Loucy (cell line): ENCODE data around the gene STX8.

Experiments used
- H2AFZ ChIP-seq: fragments of 200-600 bp; sonication (generic); 2 replicates; pipeline ENCODE4 v1.6.0; 2016; ENCODE audit warnings: antibody characterized with exemption, mild to moderate bottlenecking, low read length, moderate library complexity
- H3F3A ChIP-seq: fragments of 200-600 bp; 2 replicates; pipeline ENCODE4 v1.6.0; 2016; ENCODE audit warnings: antibody characterized with exemption, low read depth, mild to moderate bottlenecking
- H3K27me3 ChIP-seq: fragments of 200-600 bp; sonication (generic); 2 replicates; pipeline ENCODE4 v1.6.1; 2014; ENCODE audit warnings: low read length, mild to moderate bottlenecking; ENCODE audit not compliant: insufficient read depth, poor library complexity, severe bottlenecking
- H3K36me3 ChIP-seq: fragments of 200-600 bp; sonication (generic); 2 replicates; pipeline ENCODE4 v1.6.1; 2016; ENCODE audit warnings: low read length; ENCODE audit not compliant: insufficient read depth
- H3K4me1 ChIP-seq: fragments of 200-600 bp; sonication (generic); 2 replicates; pipeline ENCODE4 v1.5.1; 2014; ENCODE audit warnings: low read length, mild to moderate bottlenecking; ENCODE audit not compliant: insufficient read depth, poor library complexity, severe bottlenecking
- H3K4me2 ChIP-seq: fragments of 200-600 bp; sonication (generic); 2 replicates; pipeline ENCODE4 v1.6.0; 2014; ENCODE audit warnings: antibody characterized with exemption, low read length, low read depth, mild to moderate bottlenecking; ENCODE audit not compliant: poor library complexity, severe bottlenecking
- H3K4me3 ChIP-seq: fragments of 200-600 bp; sonication (generic); 2 replicates; pipeline ENCODE4 v1.5.1; 2014; ENCODE audit warnings: low read length, mild to moderate bottlenecking, mixed read lengths; ENCODE audit not compliant: poor library complexity, severe bottlenecking
- H3K79me2 ChIP-seq: fragments of 200-600 bp; sonication (generic); 2 replicates; pipeline ENCODE4 v1.6.1; 2014; ENCODE audit warnings: low read length; ENCODE audit not compliant: insufficient read depth
- H3K9ac ChIP-seq: fragments of 200-600 bp; sonication (generic); 2 replicates; pipeline ENCODE4 v1.6.0; 2014; ENCODE audit warnings: mild to moderate bottlenecking, low read depth, low read length, moderate library complexity; ENCODE audit not compliant: poor library complexity, severe bottlenecking
- H3K9me2 ChIP-seq: fragments of 200-600 bp; sonication (generic); replicated peaks from 2 replicates; pipeline ENCODE4 v1.6.1; 2016; ENCODE audit warnings: low read depth, low read length, mixed read lengths
- H3K9me3 ChIP-seq: fragments of 200-600 bp; sonication (generic); 2 replicates; pipeline ENCODE4 v1.6.1; 2014; ENCODE audit warnings: mild to moderate bottlenecking, antibody characterized with exemption, low read length, low read depth; ENCODE audit not compliant: insufficient read depth
- H4K20me1 ChIP-seq: fragments of 200-600 bp; sonication (generic); 2 replicates; pipeline ENCODE4 v1.6.0; 2014; ENCODE audit warnings: antibody characterized with exemption, low read length, mild to moderate bottlenecking; ENCODE audit not compliant: insufficient read depth, poor library complexity, severe bottlenecking
- EZH2phosphoT487 ChIP-seq: fragments of 200-600 bp; IDR thresholded peaks from 2 replicates; pipeline ENCODE4 v1.6.1; 2018; ENCODE audit warnings: antibody characterized with exemption, mild to moderate bottlenecking, moderate library complexity, borderline replicate concordance
- TF ChIP-seq, protein P1 (sequence below): fragments of 200-600 bp; sonication (generic); conservative IDR thresholded peaks from 2 replicates; pipeline ENCODE4 v1.5.1; 2014; ENCODE audit warnings: mild to moderate bottlenecking, antibody characterized with exemption, low read length

STX8 gene

DNA sequence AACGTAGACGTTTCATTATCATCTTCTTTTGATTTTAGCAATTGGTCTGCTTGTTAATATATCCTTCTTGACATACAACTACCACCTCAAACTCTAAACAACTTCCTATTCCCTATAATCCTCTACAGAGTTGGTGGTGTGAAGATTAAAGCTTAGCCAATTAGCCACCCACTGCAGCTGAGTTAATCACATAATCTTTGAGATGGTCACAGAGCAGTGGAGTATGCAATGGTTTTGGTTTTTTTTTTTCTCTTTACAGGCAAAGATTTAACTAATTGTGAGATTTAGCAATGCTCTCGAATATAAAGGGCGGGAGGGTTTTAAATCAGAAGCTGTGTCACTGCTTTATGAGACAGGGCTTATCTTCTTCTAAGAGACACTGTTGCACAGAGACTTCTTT lies 37.0 kb downstream of the STX8 start:
- H2AFZ ChIP-seq = no peak overlapping the region
- no peaks in the 10 kb centered on the region for H3K9me3 ChIP-seq
- no peak overlapping the region for H3K9ac ChIP-seq
- no peaks in the 10 kb centered on the region for H3K79me2 ChIP-seq
- H4K20me1 ChIP-seq = no peaks in the 10 kb centered on the region
- no peaks in the 10 kb centered on the region for H3K36me3 ChIP-seq
- H3K4me3 ChIP-seq = no peak overlapping the region
- no peaks in the 10 kb centered on the region for H3F3A ChIP-seq
- TF ChIP-seq EZH2phosphoT487 = no peak
- TF ChIP-seq, protein P1, sequence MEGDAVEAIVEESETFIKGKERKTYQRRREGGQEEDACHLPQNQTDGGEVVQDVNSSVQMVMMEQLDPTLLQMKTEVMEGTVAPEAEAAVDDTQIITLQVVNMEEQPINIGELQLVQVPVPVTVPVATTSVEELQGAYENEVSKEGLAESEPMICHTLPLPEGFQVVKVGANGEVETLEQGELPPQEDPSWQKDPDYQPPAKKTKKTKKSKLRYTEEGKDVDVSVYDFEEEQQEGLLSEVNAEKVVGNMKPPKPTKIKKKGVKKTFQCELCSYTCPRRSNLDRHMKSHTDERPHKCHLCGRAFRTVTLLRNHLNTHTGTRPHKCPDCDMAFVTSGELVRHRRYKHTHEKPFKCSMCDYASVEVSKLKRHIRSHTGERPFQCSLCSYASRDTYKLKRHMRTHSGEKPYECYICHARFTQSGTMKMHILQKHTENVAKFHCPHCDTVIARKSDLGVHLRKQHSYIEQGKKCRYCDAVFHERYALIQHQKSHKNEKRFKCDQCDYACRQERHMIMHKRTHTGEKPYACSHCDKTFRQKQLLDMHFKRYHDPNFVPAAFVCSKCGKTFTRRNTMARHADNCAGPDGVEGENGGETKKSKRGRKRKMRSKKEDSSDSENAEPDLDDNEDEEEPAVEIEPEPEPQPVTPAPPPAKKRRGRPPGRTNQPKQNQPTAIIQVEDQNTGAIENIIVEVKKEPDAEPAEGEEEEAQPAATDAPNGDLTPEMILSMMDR = no peak
- H3K4me1 ChIP-seq = no peaks in the 10 kb centered on the region
- no peaks in the 10 kb centered on the region for H3K27me3 ChIP-seq
- no peak overlapping the region for H3K4me2 ChIP-seq
- no peaks in the 10 kb centered on the region for H3K9me2 ChIP-seq

DNA sequence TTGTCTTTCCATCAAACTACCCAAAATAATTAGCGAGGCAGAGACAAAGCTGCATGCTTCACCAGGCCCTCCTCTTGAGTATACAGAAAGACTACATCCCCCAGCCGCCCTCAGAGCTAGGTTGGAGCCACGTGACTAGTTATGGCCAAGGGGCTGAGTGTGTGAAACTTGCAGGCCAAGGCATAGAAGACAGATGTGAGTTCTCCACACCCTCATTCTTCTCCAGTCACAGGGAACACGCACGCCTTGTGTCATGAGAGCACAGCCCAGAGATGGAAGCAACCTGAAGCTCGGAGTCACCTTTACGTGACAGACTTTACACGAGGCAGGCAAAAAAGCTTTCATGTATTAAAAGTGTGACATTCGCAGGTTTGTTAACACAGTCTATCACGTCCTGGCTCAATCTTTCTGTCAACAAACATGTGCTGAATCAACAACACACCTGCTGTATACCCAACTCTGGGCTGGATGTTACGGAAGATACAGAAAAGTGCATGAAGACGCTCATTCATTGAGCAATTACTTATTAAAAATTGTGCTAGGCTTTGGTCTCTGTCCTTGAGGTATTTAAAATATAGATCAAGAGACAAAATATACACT lies 38.3 kb downstream of the STX8 start:
- H3K9me2 ChIP-seq = no peaks in the 10 kb centered on the region
- no peaks in the 10 kb centered on the region for H3K79me2 ChIP-seq
- no peak overlapping the region for H3K9ac ChIP-seq
- no peak overlapping the region for H3K4me3 ChIP-seq
- H4K20me1 ChIP-seq = no peaks in the 10 kb centered on the region
- H3K4me2 ChIP-seq = no peak overlapping the region
- TF ChIP-seq, protein P1 = no peak
- no peak for TF ChIP-seq EZH2phosphoT487
- no peaks in the 10 kb centered on the region for H3F3A ChIP-seq
- no peaks in the 10 kb centered on the region for H3K27me3 ChIP-seq
- no peak overlapping the region for H2AFZ ChIP-seq
- no peaks in the 10 kb centered on the region for H3K36me3 ChIP-seq
- H3K4me1 ChIP-seq = no peaks in the 10 kb centered on the region
- H3K9me3 ChIP-seq = no peaks in the 10 kb centered on the region

DNA sequence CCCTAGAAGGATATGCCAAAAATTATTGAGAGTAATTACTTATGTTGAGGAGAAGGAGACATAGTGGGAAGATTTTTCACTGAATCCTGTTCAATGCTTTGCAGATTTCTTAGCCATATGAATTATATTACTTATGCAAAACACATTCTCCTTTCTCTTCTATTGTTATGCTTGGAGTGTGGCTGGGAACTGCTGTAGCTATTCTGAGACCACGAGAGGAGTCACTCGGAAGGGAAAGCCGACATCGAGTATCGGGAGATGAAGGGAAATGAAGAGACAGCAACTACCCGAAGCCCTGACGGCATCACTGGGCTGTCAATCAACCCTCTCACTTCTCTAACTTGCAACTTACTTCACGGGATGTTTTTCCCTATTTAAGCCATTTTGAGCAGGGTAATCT lies 39.6 kb downstream of the STX8 start:
- Histone ChIP-seq H3K79me2 (no peaks in the 10 kb centered on the region), H3K36me3 (no peaks in the 10 kb centered on the region), H3K27me3 (no peaks in the 10 kb centered on the region), H3K4me2 (no peak overlapping the region), H4K20me1 (no peaks in the 10 kb centered on the region), H3K4me3 (no peak overlapping the region), H3K9me3 (no peaks in the 10 kb centered on the region), H3K9me2 (no peaks in the 10 kb centered on the region), H3K9ac (no peak overlapping the region), H2AFZ (no peak overlapping the region), H3F3A (no peaks in the 10 kb centered on the region), H3K4me1 (no peaks in the 10 kb centered on the region)
- TF ChIP-seq EZH2phosphoT487 = no peak
- TF ChIP-seq, protein P1 = no peak
